Measurements from ENCODE around the gene CLCNKA.
"Not testable (repeated sequence)": the region's sequence is repeated elsewhere in the genome, so short reads cannot be mapped to it uniquely, and the experiment has no call there.

The CLCNKA gene

GRCh38 chr1:16046842-16047241 lies 25.0 kb downstream of the CLCNKA start:
- DNase-seq: no peak

- no peak for DNase-seq
These were observed 26.1 kb downstream of the CLCNKA start for GRCh38 chr1:16047791-16048475.

DNA sequence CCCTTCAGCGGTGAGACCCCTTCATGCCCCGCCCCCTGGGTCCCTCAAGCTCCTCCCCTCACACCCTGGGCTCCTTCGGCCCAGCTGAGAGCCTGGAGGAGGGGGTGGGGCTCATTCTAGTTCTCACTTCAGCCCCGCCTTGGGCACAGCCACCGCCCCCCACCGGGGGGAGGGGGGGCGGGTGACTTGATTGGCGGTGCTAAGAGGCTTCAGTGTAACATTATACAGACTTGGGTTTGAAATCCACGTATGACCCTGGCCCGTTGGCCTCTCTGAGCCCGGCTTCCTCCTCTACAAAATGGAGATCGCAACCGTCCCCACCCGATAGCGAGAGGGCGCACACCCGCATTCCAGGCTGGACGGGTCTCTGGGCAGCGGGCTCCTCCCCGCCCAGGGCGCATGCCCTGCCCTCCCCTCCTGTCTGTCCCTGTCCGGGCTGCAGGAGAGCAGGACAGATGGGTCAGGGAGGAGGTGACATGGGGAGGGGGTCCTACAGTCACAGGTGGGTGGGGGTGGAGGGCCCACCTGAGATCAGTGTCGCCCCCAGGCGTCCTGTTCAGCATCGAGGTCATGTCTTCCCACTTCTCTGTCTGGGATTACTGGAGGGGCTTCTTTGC lies 26.8 kb downstream of the CLCNKA start:
- no peak for DNase-seq

- DNase-seq: no peak
These were observed 28.5 kb downstream of the CLCNKA start for GRCh38 chr1:16050328-16050727.

GRCh38 chr1:16051039-16051438 lies 29.2 kb downstream of the CLCNKA start:
- no peak for DNase-seq

- DNase-seq: not testable (repeated sequence)
These were observed 30.1 kb downstream of the CLCNKA start for GRCh38 chr1:16051949-16052348.

GRCh38 chr1:16053781-16054502 lies 32.1 kb downstream of the CLCNKA start:
- DNase-seq: no peak

- no peak for DNase-seq
These were observed 33.0 kb downstream of the CLCNKA start for GRCh38 chr1:16054598-16055540.

DNA sequence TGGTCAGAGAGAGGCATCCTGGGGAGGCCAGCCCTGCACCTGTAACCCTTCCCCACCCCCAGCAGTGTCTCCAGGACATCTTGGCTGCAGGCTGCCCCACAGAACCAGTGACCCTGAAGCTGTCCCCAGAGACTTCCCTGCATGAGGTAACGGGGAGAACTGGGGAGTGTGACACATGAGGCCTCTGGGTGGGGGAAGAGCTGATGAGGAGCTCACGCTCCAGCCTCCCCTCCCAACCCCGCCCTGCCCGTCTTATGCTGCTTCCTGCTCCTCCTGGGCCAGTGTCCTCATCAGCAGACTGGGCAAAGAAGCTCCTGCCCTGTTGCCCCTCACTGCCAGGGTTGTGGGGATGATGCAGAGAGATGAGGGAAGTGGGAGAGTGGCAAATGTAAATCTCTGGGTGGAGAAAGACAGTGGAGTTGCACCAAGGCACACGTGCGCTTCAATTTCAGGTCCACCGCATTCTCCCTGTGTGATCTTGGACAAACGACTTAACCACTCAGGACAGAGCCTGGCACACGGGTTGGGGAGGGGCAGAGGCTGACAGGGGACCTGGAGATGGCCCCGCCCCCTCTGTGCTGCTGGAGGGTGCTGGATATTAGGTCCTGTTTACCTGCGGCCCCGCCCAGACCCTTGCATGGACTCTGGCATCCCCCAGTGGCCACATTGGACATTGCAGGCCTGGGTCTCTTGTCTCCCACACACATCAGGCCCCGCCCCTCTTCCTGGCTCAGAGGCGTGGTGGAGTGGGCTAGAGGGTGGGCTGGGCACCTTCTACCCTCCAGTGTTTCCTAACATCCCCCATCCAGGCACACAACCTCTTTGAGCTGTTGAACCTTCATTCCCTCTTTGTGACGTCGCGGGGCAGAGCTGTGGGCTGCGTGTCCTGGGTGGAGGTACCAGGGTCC lies 34.0 kb downstream of the CLCNKA start:
- DNase-seq: peak; percentile 61

- DNase-seq: not testable (repeated sequence)
These were observed 34.7 kb downstream of the CLCNKA start for GRCh38 chr1:16056521-16056912.

GRCh38 chr1:16057314-16057915 lies 35.6 kb downstream of the CLCNKA start:
- not testable (repeated sequence) for DNase-seq

GRCh38 chr1:16058394-16059120 lies 36.7 kb downstream of the CLCNKA start:
- not testable (repeated sequence) for DNase-seq

DNA sequence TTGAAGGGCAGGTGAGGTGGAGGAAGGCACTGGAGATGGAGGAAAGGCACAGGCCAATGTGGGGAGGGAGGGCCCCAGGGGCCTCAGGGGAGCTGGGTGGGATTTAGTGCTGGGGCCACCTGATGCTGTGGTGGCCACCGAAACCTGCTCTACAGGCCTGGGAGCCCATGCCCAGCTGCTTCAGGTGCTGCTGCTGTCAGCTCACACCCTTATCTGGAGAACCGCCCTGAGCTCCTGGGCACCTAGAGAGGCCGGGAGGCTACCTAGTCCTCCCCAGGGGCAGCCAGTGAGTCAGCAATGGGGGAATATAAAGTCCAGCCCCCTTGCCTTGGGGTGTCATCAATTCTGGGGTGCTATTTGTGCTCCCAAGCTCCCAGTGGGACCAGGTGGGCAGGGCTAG lies 39.4 kb downstream of the CLCNKA start:
- DNase-seq: no peak

DNA sequence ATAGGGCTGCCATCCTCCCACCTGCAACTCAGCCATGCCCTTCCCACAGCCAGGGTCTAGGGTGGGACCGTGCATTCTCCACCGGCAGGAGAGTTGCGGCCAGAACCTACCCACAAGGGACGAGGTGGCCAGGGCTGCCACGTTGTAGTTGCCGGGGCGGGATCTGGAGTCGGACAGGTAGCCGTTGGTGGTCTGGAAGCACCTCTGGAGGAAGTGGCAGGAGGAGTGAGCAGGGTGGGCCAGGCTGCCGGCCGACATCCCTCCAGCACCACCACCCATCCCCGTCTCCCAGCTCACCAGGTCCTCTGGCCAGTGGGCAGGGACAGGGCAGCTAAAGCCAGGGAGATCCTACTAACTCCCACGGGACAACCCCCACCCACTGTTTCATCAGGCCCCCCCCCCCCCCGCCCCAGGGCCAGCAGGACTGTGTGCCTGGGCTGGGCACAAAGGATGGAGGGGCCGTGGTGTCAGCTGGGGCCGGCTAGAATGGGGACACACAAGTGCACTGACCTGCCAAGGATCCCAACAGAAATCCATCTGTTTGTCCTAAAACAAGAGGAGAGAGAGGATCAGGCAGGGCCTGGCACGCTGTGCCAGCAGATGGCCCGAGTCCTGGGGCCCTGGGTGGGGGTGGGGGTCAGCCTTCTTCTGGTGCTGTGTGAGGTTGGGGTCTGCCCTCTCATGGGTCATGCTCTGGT lies 40.3 kb downstream of the CLCNKA start:
- not testable (repeated sequence) for DNase-seq

DNA sequence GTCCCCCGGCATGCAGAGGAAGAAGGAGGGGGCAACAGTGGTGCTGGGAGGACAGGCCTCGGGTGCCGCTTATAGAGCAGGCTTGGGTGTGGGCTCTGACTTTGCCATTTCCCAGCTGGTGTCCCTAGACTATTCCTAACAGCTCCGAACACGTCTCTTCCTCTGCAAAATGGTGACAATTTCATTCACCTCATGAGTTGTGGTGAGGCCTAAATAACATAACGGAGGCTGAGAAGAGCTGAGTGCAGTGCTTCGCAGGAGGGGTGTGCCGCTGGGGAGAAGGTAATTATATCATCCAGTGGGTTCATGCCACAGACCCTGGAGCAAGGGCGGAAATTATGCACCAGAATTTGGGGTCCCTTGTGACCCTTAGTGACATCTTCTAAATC lies 40.8 kb downstream of the CLCNKA start:
- not testable (repeated sequence) for DNase-seq

DNA sequence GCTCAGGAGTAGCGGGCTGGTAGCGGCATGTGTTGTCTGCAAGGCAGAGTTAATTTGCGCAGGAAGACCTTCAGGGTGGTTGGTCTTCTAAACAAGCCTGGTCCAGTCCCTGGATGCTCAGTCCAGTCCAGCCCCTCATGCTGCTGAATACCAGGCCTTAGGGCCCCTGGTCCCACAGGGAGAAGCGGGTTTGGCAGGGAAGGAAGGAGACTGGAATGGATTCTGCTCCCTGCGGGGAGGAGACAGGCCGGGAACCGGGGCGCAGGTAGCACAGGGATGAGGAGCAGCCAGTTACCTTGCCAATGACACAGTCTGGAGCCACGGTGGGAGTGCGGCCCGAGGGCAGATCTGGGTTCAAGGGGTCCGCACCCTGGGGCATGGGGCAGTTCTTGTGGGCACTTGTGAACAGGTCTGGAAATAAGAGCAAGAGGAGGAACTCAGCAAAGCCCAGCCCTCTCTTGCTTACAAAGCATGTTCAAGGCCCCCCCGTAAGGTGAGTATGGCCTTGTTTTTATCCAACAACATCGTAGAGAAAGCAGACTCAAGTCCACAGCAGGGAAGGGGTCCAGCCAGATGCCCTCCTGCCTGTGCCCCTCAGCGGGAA lies 41.5 kb downstream of the CLCNKA start:
- no peak for DNase-seq

DNA sequence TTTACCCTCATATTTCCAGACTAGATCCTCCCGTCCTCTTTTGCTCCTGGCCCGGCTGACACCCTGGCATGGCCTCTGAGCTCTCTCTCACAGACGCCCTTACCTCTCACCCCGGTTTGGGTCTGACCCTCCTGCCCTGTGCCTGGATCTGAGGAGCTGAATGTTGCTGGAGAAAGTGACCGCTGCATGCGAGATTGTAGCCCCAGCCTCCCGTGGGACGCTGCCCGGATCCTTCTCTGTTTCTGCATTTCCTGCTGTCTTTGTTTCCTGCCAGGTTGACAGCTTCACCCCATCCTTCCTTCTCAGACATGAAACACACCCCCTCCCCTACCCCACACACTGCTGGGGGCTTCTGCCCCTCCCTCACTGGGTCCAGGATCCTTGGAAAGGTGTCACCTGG lies 42.1 kb downstream of the CLCNKA start:
- DNase-seq: no peak

GRCh38 chr1:16064536-16065268 lies 42.9 kb downstream of the CLCNKA start:
- DNase-seq: no peak

DNA sequence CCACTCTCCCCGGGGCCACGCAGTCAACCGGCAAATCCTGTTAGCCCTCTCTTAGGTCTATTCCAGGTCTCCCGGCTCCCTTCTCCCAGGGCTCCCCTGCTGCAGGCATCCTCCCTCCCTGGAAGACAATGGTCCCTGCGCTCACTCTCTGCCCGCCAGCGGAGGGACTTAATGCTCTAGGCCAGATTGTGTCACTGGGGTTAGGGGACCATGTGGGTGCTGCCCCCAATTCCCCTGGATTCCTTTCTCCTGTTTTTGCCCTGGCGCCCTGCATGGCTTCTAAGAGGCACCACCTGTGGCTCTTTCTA lies 43.4 kb downstream of the CLCNKA start:
- DNase-seq: no peak

Data from amniotic stem cell (primary cell).